Measurements from ENCODE around the gene ZNF281.

ZNF281 gene

DNA sequence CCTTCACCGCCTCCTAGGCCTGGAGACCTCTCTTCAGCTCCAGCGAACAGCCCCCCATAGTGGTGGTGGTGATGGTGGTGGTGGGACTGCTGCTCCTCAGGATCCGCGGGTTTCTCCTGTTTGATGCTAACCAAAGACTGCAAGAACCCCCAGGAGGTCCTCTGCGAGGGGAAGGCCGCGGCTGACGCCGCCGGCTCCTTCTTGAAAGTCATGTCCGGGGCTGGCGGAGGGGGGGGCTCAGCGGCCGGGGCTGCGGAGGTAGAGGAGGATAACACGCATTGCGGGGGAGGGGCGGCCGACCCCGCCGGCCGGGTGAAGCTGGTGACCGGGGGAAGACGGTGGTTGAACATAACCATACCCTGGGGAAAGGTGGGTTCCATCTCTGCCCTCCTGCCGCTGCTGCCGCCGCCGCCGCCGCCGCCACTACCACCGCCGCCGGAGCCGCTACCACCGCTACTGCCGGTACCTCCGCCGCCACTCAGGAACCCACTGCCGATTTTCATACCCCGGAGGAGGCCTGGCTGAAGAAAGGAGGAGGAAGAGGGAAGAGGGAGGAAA lies 554 bp downstream of the ZNF281 start:
- TF ChIP-seq, protein P1, sequence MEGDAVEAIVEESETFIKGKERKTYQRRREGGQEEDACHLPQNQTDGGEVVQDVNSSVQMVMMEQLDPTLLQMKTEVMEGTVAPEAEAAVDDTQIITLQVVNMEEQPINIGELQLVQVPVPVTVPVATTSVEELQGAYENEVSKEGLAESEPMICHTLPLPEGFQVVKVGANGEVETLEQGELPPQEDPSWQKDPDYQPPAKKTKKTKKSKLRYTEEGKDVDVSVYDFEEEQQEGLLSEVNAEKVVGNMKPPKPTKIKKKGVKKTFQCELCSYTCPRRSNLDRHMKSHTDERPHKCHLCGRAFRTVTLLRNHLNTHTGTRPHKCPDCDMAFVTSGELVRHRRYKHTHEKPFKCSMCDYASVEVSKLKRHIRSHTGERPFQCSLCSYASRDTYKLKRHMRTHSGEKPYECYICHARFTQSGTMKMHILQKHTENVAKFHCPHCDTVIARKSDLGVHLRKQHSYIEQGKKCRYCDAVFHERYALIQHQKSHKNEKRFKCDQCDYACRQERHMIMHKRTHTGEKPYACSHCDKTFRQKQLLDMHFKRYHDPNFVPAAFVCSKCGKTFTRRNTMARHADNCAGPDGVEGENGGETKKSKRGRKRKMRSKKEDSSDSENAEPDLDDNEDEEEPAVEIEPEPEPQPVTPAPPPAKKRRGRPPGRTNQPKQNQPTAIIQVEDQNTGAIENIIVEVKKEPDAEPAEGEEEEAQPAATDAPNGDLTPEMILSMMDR (IDR thresholded peaks at IDR 0.05; ENCODE audit: low read depth, low read length): peak; percentile 20
- H3K4me3 ChIP-seq (ENCODE audit: low read depth, low read length): peak overlapping the region; percentile 80
- peak; percentile 57 for DNase-seq (ENCODE audit: low read depth, low spot score)
- in situ Hi-C loops (cut with HindIII; ENCODE audit: low sequenced_read_pairs): no loop called here

DNA sequence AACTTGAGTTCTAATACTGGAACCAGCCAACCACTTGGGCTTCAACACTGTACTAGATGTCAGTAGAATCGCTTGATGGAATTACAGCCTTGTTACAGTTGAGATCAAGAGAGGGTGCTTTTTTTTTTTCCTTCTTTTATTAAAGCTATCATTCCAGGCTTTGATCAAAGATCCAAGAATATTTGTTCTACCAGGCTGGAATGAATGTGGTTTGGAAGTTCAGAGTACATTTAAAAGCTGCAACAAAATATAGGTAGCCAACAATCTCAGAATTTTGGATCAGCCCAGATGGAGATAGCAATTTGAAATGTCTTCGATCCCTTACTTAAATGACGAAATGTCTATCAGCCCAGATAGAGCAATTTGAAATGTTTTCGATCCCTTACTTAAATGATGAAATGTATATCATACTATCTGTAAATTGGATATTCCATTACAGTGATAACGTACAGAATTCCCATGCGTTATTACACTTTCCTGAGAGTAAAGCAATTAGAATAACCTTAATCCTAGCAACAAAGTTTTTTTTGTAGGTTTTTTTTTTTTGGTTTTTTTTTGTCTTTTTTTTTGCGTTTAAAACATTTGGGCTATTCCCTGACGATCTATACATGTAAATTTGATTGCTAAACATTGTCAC lies 3.6 kb downstream of the ZNF281 start:
- no peak overlapping the region for H3K4me3 ChIP-seq (ENCODE audit: low read depth, low read length)
- no peak for DNase-seq (ENCODE audit: low read depth, low spot score)
- TF ChIP-seq, protein P1 (IDR thresholded peaks at IDR 0.05; ENCODE audit: low read depth, low read length): no peak
- in situ Hi-C loops (cut with HindIII; ENCODE audit: low sequenced_read_pairs): no loop called here

DNA sequence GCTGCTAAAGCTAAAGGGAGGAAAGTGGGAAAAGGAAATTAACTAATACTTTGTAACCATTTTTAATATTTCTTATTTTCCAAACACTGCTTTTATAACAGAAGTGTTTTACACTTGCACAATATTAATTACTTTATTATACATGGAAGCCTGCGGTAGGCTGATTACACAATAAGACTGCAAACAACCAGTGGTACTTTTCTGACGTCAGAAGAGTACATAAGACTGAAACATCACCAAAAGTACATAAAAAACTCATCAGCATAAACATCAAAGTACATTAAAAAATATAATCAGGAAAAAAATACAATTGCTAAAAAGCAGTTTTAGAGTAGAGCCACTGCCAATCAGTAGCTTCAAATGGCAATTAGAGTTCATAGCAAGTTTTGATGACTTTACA lies 4.6 kb downstream of the ZNF281 start:
- in situ Hi-C loops (cut with HindIII; ENCODE audit: low sequenced_read_pairs): no loop called here
- no peak overlapping the region for H3K4me3 ChIP-seq (ENCODE audit: low read depth, low read length)
- TF ChIP-seq, protein P1 (IDR thresholded peaks at IDR 0.05; ENCODE audit: low read depth, low read length): no peak
- no peak for DNase-seq (ENCODE audit: low read depth, low spot score)

DNA sequence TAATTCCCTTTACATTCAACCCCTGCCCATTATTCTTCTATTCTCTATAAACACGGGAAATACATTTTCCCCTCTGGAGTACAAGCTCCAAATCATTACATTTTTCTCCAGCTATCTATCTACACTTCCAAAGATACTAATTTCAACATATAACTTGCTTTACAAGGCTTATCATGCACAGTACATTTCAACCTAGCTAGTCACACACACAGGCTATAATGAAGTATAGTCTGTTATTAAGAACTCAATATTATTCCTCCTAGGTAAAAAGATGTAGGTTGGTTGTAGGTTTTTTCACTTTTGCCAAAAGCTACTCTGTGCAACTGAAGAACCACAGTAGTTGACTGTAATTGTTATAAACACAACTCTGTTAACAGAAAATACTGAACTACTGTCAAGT lies 8.1 kb downstream of the ZNF281 start:
- in situ Hi-C loops (cut with HindIII; ENCODE audit: low sequenced_read_pairs): no loop called here
- TF ChIP-seq, protein P1 (IDR thresholded peaks at IDR 0.05; ENCODE audit: low read depth, low read length): no peak
- no peak for DNase-seq (ENCODE audit: low read depth, low spot score)
- H3K4me3 ChIP-seq (ENCODE audit: low read depth, low read length): no peak overlapping the region

DNA sequence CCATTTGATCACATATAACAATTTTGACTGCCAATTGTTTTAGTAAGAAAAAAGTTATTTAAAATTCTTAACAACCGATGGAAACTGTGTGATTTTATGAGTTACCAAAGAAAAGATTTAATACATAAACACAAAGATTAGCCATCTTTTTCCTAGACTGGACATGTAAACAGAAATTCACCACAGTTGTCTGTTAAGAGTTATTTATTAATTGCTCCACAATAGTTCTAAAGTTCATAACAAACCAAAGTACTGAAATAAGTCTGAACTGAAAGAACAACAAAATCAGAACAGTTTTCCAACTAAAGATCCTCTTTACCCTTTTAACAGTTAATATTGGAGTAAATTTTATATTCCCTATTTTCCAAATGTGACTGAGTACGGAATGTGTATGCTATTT lies 8.6 kb downstream of the ZNF281 start:
- in situ Hi-C loops (cut with HindIII; ENCODE audit: low sequenced_read_pairs): no loop called here
- no peak for DNase-seq (ENCODE audit: low read depth, low spot score)
- H3K4me3 ChIP-seq (ENCODE audit: low read depth, low read length): no peak overlapping the region
- TF ChIP-seq, protein P1 (IDR thresholded peaks at IDR 0.05; ENCODE audit: low read depth, low read length): no peak

DNA sequence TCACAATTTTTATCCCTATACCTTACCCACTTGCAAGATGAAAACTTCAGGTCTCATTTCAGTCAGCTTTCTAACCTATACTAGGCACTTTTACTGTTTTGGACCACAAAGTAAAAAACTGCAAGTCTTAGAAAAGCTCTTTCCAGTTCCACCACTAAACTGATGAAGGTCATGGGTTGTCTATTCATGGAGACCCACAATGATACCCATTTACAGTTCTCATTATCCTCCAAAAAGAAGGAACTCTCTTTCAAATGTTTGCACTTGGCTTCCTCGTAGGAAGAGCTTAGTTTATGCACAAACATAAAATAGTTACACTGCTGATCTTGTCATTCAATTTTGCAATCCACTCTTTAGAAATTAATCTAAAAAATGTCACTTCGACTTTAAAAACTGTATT lies 9.3 kb downstream of the ZNF281 start:
- in situ Hi-C loops (cut with HindIII; ENCODE audit: low sequenced_read_pairs): no loop called here
- TF ChIP-seq, protein P1 (IDR thresholded peaks at IDR 0.05; ENCODE audit: low read depth, low read length): no peak
- DNase-seq (ENCODE audit: low read depth, low spot score): no peak
- no peak overlapping the region for H3K4me3 ChIP-seq (ENCODE audit: low read depth, low read length)

Data from astrocyte of the spinal cord (primary cell).